HEK293T (cell line): ENCODE results near the gene LANCL1.

Experiments used
- BHLHE40 ChIP-seq: fragments of 450-650 bp; IDR thresholded peaks from 2 replicates; pipeline ENCODE4 v1.6.1; 2016; ENCODE audit warnings: mild to moderate bottlenecking, moderate library complexity, borderline replicate concordance
- FOXA1 ChIP-seq: fragments of 450-650 bp; IDR thresholded peaks from 2 replicates; pipeline ENCODE4 v1.6.1; 2016; ENCODE audit warnings: mild to moderate bottlenecking
- FOXK2 ChIP-seq: fragments of 450-650 bp; IDR thresholded peaks from 2 replicates; pipeline ENCODE4 v1.6.1; 2016; ENCODE audit warnings: mild to moderate bottlenecking
- FOXM1 ChIP-seq: fragments of 450-650 bp; IDR thresholded peaks from 2 replicates; pipeline ENCODE4 v1.6.1; 2017; ENCODE audit warnings: mild to moderate bottlenecking, borderline replicate concordance
- HDGF ChIP-seq: fragments of 450-650 bp; IDR thresholded peaks from 2 replicates; pipeline ENCODE4 v1.6.1; 2017; ENCODE audit warnings: antibody characterized with exemption, borderline replicate concordance
- L3MBTL2 ChIP-seq: fragments of 450-650 bp; conservative IDR thresholded peaks from 2 replicates; pipeline ENCODE4 v1.6.1; 2016; ENCODE audit warnings: mild to moderate bottlenecking

- TF ChIP-seq HDGF (no peak), BHLHE40 (no peak), L3MBTL2 (no peak), FOXA1 (no peak), FOXK2 (no peak), FOXM1 (no peak)
Observed at GRCh38 chr2:210429403-210430137, 47.0 kb downstream of the LANCL1 start.
